ENCODE results near the gene ARHGEF10L. TPM values are rescaled to one million over a fixed set of nuclear protein-coding genes. Genes with fewer than 3 reads are reported as not detected.

The ARHGEF10L gene
- total RNA-seq, 4 donors from 2014 or later: 30.0 to 61.4 (median 44.7) TPM

DNA sequence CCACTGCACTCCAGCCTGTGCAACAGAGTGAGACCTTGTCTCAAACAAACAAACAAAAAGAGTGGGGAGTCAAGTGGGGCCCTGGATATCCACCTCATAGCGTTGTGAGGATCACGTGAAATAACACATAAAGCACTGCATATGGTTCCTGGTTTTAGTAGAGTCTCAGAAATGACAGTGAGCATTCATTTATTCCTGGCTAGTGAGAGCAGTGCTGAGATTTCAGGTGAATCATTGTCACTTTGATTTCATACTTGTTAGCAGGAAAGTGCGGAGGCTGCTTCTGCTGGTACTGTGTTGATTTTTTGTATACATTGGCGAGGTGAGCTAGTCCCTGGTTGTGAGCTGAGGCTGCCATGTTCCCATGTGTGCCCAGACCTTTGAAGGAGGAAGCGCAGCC lies 22.9 kb downstream of the ARHGEF10L start:
- peak overlapping the region; percentile 78 to 96 (median 93) for H3K27ac ChIP-seq
- peaks cover 0 to 4% (median 0%) of the 10 kb centered on the region in 3 donors for H3K36me3 ChIP-seq
- no peak for DNase-seq
- no peaks in the 10 kb centered on the region for H3K9me3 ChIP-seq
- intact Hi-C loops (cut with DNase I): no loop called here
- WGBS, 2 donors: 89 to 91% methylated on average over 3 to 5 of the region's 5 CpGs
- no peaks in the 10 kb centered on the region for H3K27me3 ChIP-seq
- no peak for TF ChIP-seq CTCF (IDR thresholded peaks at IDR 0.05)
- no peak for TF ChIP-seq POLR2A (IDR thresholded peaks at IDR 0.05)
- peaks cover 45 to 92% (median 69%) of the 10 kb centered on the region in 3 donors for H3K4me1 ChIP-seq
- no peak overlapping the region for H3K4me3 ChIP-seq

GRCh38 chr1:17563494-17564281 lies 24.2 kb downstream of the ARHGEF10L start:
- WGBS, 2 donors: 53 to 73% methylated on average over 3 to 4 of the region's 8 CpGs
- DNase-seq: no peak

DNA sequence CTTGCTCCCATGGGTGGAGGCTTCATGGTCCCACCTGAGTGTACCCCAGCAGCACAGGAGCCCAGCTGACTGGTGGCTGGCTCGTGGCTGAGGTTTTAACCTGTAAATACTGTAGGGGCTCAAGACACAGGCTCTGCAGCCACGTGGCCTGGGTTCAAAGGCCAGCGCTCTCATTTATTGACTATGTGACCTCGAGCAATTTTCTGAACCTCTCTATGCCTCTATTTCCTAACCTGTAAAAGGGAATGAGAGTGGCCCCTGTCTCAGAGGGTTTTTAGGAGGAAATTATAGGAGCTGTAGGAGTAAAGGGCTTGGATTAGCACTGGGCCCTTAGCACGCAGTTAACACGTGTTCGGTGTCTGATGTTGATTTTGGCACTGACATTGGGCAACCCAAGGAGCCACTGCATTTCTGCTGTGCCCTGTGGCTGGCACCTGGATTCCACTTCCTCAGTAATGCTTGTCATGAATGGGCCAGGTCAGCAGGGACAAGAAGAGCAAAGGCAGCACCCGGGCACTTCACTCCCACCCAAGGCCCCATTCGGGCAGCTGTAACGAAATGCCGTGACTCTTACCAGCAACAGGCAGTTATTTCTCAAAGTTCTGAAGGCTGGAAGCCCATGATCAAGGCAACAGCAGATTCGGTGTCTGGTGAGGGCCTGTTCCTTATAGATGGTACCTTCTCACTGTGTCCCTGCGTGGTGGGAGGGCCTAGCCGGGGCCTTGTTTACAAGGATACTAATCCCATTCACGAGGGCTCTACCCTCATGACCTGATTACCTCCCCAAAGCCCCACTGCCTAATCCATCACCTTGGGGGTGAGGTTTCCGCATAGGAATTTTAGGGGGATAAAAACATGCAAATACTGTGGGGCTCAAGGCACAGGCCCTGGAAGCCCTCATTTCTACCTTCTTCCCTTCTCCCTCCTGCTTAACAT lies 25.2 kb downstream of the ARHGEF10L start:
- Histone ChIP-seq H3K9me3 (no peaks in the 10 kb centered on the region), H3K27ac (peak overlapping the region; percentile 52 to 96 (median 93)), H3K36me3 (no peaks in the 10 kb centered on the region), H3K27me3 (no peaks in the 10 kb centered on the region), H3K4me3 (no peak overlapping the region), H3K4me1 (peaks cover 56 to 100% (median 77%) of the 10 kb centered on the region in 3 donors)
- intact Hi-C loops (cut with DNase I): no loop called here
- TF ChIP-seq CTCF (IDR thresholded peaks at IDR 0.05) (no peak), POLR2A (IDR thresholded peaks at IDR 0.05) (no peak)
- DNase-seq: no peak
- WGBS, 2 donors: 56 to 64% methylated on average over 12 to 15 of the region's 16 CpGs

More at GRCh38 chr1:17563494-17564281, 24.2 kb downstream of the ARHGEF10L start:
- TF ChIP-seq POLR2A (IDR thresholded peaks at IDR 0.05) (no peak), CTCF (IDR thresholded peaks at IDR 0.05) (no peak)
- Histone ChIP-seq H3K9me3 (no peaks in the 10 kb centered on the region), H3K4me3 (no peak overlapping the region), H3K27ac (peak overlapping the region; percentile 52 to 96 (median 93)), H3K27me3 (no peaks in the 10 kb centered on the region), H3K36me3 (no peaks in the 10 kb centered on the region), H3K4me1 (peaks cover 53 to 100% (median 77%) of the 10 kb centered on the region in 3 donors)
- intact Hi-C loops (cut with DNase I): no loop called here

GRCh38 chr1:17565461-17566252 lies 26.2 kb downstream of the ARHGEF10L start:
- Histone ChIP-seq H3K4me1 (peaks cover 55 to 100% (median 74%) of the 10 kb centered on the region in 3 donors), H3K36me3 (no peaks in the 10 kb centered on the region), H3K9me3 (no peaks in the 10 kb centered on the region), H3K27me3 (no peaks in the 10 kb centered on the region), H3K4me3 (no peak overlapping the region), H3K27ac (peak overlapping the region; percentile 79 to 96 (median 93))
- intact Hi-C loops (cut with DNase I): no loop called here
- TF ChIP-seq POLR2A (IDR thresholded peaks at IDR 0.05) (no peak), CTCF (IDR thresholded peaks at IDR 0.05) (no peak)
- DNase-seq: no peak
- WGBS, 2 donors: 60 to 66% methylated on average over 6 to 11 of the region's 17 CpGs
